Epithelial cell of proximal tubule (primary cell): ENCODE results near the gene TGFBI. TPM values are rescaled to one million over a fixed set of nuclear protein-coding genes. Genes with fewer than 3 reads are reported as not detected.

Experiments
- DNase-seq: peaks from one replicate; pipeline ENCODE4 v3.0.0-alpha.2; 2011; ENCODE audit warnings: low read depth
- H3K4me3 ChIP-seq: 2 replicates; pipeline ENCODE4 v1.5.1; 2011; ENCODE audit warnings: low read depth, mild to moderate bottlenecking, low read length
- CTCF ChIP-seq: conservative IDR thresholded peaks from 2 replicates; pipeline ENCODE4 v1.5.1; 2012; ENCODE audit warnings: low read depth, mild to moderate bottlenecking, low read length
- total RNA-seq: library from RNA; depleted of rRNA; stranded (reverse); fragments of >200 nt; gene quantifications from 2 replicates; pipeline ENCODE4 v1.2.3, GENCODE V29; 2015

TGFBI gene
- total RNA-seq, 1 donor from 2014 or later, result 371 TPM

- no peak overlapping the region for H3K4me3 ChIP-seq
- no peak for TF ChIP-seq CTCF
- no peak for DNase-seq
Measured at GRCh38 chr5:136094913-136095641, 66.3 kb downstream of the TGFBI start.

- no peak overlapping the region for H3K4me3 ChIP-seq
- no peak for DNase-seq
- TF ChIP-seq CTCF, result no peak
Measured at GRCh38 chr5:136098176-136098575, 69.4 kb downstream of the TGFBI start.

GRCh38 chr5:136099870-136100269, 71.1 kb downstream of the TGFBI start:
- no peak overlapping the region for H3K4me3 ChIP-seq
- TF ChIP-seq CTCF, result no peak
- no peak for DNase-seq

GRCh38 chr5:136101884-136102283, 73.1 kb downstream of the TGFBI start:
- no peak overlapping the region for H3K4me3 ChIP-seq
- no peak for TF ChIP-seq CTCF
- DNase-seq, result no peak

- no peak overlapping the region for H3K4me3 ChIP-seq
- no peak for TF ChIP-seq CTCF
- DNase-seq, result no peak
Measured at GRCh38 chr5:136103118-136103517, 74.3 kb downstream of the TGFBI start.

- H3K4me3 ChIP-seq, result no peak overlapping the region
- no peak for DNase-seq
- TF ChIP-seq CTCF, result no peak
Measured at GRCh38 chr5:136104306-136104965, 75.6 kb downstream of the TGFBI start.

- H3K4me3 ChIP-seq, result no peak overlapping the region
- no peak for TF ChIP-seq CTCF
Measured at GRCh38 chr5:136106351-136107031, 77.7 kb downstream of the TGFBI start.

More at GRCh38 chr5:136106351-136107031, 77.7 kb downstream of the TGFBI start:
- no peak for DNase-seq
